HT-29 (cell line): Measurements from ENCODE around the gene CRTAP. TPM values are rescaled to one million over a fixed set of nuclear protein-coding genes. Genes with fewer than 3 reads are reported as not detected.
"Not testable (repeated sequence)": the region's sequence is repeated elsewhere in the genome, so short reads cannot be mapped to it uniquely, and the experiment has no call there.

Source experiments
- DNase-seq: peaks from one replicate; pipeline ENCODE4 v3.0.0-alpha.2; 2015; ENCODE audit warnings: low spot score
- total RNA-seq: library from RNA; depleted of rRNA; stranded (reverse); fragments of >200 nt; shearing (Covaris generic); gene quantifications from 2 replicates; pipeline ENCODE4 v1.2.3, GENCODE V29; 2014

Gene CRTAP
- total RNA-seq, 1 experiment from 2014 or later = 24.4 TPM

DNA sequence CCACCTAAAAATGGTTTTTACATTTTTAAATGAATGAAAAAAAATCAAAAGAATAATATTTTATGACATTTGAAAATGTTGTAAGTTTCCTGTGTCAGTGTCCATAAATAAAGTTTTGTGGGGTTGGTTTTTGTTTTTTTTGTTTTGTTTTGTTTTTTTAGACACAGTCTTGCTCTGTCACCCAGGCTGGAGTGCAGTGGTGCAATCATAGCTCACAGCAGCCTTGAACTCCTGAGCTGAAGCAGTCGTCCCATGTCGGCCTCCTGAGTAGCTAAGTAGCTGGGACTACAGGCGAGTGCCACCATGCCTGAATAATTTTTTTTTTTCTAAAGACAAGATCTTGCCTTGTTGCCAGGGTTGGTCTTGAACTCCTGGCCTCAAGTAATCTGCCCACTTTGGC, 14.1 kb upstream of the CRTAP start:
- DNase-seq = no peak

DNA sequence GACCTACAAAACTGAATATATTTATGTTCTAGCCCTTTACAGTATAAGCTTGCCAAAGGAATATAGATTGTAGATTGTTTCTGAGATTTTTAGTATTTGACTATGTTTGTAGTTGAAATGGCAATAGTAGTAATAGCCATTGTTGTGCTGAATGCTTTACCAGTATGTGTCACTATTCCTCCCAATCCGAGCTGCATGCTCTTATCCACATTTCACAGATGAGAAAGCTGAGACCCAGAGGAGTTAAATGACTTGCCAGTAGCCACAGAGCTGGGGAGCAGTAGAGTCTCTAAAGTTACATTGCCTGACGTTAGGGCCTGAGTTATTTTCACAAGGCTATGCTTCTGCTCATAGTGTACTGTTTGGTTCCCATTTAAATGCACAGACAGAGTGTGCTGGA, 13.6 kb upstream of the CRTAP start:
- no peak for DNase-seq

DNA sequence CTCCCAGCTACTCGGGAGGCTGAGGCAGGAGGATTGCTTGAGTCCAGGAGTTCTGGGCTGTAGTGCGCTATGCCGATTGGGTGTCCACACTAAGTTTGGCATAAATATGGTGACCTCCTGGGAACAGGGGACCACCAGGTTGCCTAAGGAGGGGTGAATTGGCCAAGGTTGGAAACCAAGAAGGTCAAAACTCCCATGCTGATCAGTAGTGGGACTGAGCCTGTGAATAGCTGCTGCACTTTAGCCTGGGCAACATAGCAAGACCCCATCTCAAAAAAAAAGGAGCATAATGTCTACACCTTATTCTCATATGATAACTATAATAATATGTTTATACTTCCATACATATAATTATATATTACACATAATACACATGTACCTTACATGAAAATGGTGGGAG, 10.8 kb upstream of the CRTAP start:
- no peak for DNase-seq

DNA sequence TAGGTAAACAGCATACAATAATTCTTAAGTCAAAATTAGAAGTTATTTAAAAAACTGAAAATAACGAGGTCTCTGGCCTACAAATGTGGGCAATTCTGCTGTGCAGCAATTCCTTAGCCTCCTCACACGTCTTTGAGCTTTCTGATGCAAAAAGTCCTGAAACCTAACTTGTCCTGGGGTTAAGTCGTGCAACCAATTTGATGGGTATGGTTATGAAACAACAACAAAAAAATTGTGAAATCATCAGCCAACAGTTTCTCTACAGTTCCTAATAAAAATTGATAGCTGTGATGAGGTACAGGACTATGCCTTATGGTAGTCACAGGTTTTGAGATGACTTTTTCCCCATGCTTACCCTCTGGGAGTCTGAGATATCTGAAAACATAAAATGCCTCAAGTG, 10.3 kb upstream of the CRTAP start:
- no peak for DNase-seq

DNA sequence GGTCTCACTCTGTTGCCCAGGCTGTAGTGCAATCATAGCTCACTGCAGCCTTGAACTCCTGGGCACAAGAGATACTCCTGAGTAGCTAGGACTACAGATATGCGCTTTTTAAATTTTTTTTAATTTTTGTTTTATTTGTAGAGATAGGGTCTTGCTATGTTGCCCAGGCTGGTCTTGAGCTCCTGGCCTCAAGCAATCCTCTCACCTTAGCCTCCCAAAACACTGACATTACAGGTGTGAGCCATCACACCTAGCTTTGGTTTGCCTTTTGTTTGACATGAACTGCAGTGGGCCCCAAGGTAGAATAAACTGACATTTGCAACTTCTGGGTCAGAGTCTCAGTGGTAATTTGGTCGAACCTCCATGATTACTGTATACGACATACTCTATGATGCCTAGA, 9.0 kb upstream of the CRTAP start:
- no peak for DNase-seq

DNA sequence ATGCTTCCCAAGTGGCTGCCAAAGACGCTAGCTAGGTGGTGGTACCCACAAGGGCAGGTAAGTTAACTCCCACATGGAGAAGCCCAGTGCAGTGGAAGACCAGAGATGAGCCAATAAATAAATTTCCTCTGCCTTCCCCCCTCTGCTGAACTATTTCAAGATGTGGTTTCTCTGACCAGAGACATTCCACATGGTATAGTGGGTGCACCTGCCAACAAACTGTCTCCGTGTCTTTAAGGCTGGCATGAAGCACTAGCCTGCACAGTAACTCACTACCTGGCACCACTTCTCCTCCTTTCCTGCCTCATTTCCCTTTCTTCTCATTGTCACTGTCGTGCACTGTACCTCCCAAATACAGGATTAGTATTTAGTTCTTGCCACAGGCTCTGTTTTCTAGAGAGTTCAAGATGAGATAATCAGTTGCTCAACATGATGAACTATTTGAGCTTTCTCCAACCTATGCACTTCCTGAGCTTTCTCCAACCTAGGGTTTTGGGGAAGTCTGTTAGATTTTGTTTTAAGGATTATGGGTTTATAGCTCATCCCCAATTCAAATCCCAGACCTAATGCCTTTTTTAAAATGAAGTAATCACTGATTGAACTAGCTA, 8.4 kb upstream of the CRTAP start:
- no peak for DNase-seq

DNA sequence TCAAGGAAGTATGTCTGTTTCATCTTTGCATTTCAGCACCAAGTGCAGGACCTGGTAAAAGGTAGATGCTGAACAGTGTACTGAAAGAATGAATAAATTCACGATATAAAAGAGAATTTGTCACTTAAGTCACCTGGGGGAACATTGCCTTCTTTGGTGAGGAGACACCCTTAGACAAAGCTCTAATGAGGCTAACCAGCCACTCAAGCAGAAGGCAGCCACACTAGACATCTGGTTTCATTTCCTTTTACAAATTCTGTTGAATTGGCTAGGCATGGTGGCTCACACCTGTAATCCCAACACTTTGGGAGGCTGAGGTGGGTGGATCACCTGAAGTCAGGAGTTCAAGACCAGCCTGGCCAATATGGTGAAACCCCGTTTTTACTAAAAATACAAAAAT, 7.0 kb upstream of the CRTAP start:
- not testable (repeated sequence) for DNase-seq

DNA sequence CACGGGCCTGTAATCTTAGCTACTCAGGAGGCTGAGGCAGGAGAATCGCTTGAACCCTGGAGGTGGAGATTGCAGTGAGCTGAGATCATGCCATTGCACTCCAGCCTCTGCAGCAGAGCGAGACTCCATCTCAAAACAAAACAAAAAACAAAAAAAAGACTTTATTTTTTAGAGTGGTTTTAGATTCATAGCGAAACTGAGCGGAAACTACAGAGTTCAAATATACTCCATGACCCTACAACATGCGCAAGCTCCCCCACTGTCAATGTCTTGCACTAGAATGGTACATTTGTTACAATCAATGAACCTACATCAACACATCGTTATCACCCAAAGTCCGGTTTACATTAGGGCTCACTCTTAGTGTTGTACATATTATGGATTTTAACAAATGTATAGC, 2.2 kb upstream of the CRTAP start:
- no peak for DNase-seq

DNA sequence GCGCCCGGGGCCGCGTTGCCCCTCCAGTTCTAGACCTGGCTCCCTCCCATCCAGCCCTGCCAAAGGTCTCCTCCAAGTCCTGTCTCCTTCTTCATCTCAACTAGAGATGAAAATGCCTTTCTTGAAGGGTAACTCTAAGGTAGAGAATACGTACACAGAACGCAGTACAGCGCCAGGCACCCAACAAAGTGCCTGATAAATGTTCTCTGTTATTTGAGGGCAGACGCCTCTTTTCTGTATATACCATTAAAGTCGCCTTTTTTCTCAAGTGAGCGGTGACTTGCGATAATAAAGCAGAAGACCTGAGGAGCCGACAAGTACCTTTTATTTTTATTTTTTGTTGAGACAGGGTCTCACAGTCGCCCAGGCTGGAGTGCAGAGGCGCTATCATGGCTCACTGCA, 809 bp downstream of the CRTAP start:
- no peak for DNase-seq

DNA sequence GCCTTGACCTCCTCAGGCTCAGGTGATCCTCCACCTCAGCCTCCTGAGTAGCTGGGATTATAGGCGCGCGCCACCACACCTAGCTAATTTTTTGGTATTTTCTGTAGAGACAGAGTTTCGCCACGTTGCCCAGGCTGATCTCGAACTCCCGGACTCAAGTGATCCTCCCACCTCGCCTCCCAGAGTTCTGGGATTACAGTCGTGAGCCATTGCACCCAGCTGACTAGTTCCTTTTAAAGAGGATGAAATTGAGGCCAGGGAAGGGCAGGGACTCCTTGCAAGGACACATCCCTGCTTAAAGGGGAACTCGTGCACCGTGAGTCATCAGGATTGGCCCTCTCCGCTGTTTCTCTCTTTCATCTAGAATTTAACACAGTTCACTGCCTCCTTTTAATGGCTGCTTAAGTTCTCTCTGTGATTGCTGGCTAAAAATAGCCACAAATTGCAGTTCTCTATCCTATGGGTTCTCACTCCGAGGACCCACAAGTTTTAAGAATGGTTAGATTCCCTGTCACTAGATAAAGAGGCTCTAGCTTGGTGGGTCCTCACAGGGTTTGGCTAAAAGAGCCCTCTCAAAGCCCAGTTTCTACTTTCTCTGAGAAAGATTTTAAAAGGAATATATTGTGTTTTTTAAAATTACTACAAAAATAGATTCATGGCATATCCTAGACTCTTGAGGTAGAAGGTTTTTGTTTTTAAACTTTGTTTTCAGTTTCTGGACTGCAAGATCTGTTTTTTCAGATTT, 1.4 kb downstream of the CRTAP start:
- DNase-seq = no peak

DNA sequence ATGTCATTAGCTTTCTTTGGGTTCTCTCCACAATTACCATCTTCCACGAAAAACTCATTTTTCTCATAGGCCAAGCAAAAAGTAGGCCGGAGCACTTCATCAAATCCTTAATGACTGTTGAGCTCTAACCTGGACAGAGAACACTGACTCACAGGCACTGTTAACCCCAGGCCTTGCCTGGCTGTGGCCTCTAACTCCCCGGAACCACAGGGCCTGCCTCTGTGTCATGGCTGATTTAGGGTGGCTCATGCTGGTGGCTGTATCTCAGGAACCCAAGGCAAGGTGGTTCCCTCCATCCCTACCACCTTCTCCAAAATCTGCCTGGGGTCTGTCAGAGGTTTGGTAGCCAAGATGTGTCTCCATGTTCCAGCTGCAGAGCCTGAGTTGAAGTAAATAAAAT, 3.6 kb downstream of the CRTAP start:
- DNase-seq = no peak

DNA sequence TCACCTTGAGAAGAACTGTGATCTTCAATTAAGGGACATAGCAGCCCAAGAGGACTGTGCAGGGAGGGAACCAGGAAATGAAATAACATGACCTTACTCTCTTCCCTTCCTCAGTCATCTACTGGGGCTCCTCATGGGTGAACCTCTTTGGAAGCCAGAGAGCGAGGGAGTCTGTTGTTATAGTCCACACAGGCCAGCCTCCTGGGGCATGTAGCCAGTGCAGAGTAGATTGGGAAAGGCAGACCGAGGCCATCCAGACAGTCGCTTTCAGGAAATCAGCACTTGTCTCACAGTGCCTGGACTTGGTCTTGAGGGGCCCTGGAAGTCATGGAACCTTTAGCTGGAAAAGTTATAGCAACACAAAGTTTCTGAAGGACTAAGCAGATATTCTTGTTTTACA, 6.1 kb downstream of the CRTAP start:
- no peak for DNase-seq

DNA sequence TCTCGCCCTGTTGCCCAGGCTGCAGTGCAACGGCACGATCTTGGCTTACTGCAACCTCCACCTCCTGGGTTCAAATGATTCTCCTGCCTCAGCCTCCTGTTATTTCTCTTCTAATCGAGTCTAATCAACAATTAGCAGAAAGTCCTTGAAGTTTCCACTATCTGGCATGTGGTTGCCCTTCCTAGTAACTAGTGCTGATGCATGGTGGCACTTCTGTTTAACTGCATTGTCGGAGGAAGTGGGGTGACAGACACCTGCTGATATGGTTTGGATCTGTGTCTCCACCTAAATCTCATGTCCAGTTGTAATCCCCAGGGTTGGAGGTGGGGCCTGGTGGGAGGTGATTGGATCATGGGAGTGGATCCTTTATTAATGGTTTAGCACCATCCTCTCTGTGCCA, 9.2 kb downstream of the CRTAP start:
- DNase-seq = no peak

DNA sequence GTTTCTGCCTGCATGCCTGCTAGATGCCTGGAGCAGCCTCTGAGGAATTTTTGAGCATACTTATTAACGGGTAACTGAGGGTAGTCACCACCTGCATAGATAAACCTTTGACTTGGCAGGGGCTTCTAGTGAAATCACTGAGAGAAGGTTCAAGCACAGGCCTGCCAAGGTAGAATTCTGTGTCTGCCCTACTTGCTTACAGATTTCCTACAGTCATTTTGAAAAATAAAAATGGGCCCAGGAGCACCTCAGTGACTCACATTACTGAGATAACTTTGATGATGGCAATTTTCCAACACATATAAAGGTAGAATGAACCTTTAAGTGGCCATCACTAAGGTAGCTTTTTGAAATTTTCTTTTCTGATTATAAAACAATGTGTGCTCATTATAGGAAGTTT, 10.8 kb downstream of the CRTAP start:
- DNase-seq = no peak

DNA sequence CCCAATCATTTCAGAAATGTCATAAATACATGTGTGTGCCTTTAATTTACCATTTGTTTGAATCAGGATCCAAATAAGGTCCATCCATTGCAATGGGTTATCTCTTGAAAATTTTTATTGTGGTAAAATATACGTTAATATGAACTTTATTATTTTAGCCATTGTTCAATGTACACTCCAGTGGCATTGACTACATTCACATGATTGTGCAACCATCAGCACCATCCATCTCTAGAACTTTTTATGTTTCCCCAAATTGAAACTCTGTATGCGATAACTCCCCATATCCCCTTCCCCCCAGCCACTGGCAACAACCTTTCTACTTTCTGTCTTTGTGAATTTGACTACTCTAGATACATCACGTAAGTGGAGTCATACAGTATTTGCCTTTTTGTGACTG, 12.0 kb downstream of the CRTAP start:
- no peak for DNase-seq

DNA sequence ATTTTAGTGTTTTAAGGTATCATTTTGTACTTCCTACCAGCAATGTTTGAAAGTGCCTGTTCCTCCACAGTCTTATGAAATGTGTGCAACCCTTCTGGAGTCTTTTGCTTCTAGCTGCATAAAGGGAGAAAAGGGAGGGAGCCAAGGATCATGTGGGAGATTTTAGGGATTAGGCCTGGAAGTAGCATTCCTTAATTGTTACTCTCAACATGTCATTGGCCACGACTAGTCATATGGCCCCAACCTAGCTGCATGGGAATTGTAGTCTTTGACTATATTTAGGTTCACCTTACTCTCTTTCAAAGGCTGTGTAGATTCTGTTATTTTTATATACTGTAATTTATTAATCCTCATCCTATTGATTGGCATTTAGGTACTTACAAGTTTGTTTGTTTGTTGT, 14.9 kb downstream of the CRTAP start:
- no peak for DNase-seq

DNA sequence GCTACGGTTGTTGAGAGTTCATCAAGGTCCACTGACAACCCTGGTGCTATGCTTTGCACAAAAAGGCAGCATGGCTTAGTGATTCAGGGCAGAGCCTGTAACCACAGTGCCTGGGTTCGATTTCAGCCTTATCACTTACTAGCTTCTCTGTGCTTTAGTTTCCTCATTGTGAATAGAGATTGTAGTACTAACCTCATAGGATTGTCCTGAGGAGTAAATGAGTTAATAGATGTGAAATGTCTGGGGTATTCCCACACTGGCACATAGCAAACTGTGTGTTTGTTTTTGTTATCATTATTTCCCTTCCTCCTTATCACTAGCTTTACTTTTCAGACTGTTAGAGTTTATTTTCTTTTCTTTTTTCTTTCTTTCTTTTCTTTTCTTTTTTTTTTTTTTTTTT, 16.3 kb downstream of the CRTAP start:
- DNase-seq = no peak

DNA sequence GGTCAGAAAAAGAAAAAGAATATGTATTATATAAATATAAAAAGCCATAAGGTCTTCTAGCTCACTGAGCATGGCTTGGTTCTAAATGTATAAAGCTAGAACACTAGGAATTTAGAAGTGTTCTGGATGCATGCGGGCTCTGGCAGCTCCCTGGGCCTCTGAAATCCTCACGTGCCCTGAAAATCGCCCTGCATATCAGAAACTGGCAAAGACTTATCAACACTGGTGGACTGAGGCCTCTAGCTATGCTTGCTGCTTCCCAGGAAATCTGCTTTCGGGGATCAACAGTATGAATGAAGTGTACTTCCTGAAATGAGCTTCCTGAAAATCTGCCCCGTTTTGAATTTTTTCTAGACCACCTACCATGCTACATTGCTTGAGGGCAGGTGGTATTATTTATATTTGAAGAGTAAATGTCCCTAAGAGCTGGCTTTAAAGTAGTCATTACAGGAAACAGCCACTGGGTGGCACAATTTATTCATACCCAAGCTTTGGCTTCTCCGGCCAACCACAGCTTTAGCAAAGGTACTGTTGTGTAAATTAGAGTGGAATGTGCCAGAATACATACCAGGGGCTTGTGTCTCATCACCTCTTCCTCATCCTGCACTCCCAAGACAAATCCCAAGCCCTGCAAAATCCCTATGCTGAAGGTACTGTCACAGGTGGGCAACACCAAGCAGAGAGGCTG, 17.7 kb downstream of the CRTAP start:
- DNase-seq = peak; percentile 71

DNA sequence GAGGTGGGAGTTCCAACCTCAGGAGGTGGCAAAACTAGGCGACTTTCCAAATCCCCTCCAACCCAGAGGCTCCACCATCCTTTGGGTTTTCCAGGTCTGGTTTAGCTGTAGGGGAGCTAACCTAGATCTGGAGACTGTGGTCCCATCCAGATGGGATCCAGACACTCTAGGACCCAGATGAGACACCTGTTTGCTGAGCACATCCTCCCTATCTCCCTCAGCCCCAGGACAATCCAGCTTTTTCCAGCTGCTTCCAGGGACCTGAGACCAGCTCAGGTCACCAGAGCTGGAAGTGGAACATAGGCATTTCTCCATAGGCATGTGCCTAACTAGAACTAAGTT, 18.2 kb downstream of the CRTAP start:
- DNase-seq = no peak

DNA sequence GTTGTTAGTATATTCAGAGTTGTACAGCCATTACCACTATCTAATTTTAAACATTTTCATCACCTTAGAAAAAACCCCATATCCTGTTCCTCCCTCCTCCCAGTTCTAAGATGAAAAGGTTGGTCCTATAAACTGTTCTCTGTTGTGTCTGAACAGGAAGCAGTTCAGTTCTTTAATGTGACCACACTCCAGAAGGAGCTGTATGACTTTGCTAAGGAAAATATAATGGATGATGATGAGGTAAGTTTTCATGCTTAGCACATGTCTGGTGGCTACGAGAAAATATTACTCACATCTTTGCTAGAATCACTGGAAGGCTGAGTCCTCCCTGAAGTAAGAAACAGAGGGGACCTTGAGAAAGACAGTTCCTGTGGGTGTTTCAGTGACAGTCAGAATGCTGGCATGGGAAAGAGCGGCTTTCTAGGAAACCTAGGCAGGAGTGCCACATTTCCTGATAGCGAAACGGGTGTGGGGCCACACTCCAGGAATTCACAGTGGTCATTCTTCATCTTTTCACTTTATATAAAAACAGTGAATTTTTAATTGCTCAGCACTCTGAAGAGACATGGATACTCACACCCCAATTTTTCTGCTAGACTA, 20.3 kb downstream of the CRTAP start:
- DNase-seq = no peak

DNA sequence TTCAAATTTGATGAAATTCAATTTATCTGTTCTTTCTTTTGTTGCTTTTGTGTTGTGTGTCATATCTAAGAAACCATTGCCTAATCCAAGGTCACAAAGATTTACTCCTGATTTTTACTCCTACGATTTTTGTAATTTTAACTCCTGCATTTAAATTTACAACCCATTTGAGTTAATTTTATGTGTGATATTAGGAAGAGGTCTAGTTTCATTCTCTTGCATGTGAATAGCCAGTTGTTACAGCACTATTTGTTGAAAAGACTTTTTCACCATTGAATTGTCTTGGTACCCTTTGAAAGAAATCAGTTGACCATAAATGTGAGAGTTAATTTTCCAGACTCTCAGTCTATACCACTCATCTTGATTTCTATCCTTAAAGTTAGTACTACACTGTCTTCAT, 23.9 kb downstream of the CRTAP start:
- no peak for DNase-seq

DNA sequence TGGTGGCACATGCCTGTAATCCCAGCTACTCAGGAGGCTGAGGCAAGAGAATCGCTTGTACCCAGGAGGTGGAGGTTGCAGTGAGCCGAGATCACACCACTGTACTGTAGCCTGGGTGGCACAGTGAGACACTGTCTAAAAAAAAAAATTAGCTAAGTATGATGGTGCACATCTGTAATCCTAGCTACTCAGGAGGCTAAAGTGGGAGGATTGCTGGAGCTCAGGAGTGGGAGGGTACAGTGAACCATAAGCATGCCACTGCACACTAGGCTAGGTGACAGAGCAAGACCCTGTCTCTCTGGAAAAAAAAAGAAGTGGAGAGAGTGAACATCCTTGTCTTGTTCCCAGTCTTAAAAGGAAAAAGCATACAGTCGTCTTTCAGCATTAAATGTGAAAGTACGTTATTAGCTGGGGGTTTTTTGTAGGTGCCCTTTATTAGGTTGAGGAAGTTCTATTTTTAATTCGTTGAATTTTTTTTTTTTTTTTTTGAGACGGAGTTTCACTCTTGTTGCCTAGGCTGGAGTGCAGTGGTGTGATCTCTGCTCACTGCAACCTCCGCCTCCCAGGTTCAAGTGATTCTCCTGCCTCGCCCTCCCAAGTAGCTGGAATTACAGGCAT, 25.3 kb downstream of the CRTAP start:
- DNase-seq = not testable (repeated sequence)
